ENCODE results near the gene INPP5J. TPM values are rescaled to one million over a fixed set of nuclear protein-coding genes. Genes with fewer than 3 reads are reported as not detected.

Gene INPP5J
- total RNA-seq, 1 donor from 2014 or later: 6.3 TPM

DNA sequence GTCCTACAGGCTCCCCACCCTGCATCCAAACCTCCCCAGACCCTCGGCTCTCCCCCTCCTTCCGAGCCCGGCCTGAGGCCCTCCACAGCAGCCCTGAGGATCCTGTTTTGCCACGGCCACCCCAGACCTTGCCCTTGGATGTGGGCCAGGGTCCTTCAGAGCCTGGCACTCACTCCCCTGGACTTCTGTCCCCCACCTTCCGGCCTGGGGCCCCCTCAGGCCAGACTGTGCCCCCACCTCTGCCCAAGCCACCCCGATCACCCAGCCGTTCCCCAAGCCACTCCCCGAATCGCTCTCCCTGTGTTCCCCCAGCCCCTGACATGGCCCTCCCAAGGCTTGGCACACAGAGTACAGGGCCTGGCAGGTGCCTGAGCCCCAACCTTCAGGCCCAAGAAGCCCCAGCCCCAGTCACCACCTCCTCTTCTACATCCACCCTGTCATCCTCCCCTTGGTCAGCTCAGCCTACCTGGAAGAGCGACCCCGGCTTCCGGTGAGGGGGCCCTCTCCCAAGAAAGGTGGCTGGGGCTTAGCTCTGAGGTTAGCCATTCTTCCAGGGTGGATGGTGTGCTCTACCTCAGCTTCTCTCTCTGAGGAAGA lies 2.9 kb downstream of the INPP5J start:
- no peak for DNase-seq (ENCODE audit: low spot score)

DNA sequence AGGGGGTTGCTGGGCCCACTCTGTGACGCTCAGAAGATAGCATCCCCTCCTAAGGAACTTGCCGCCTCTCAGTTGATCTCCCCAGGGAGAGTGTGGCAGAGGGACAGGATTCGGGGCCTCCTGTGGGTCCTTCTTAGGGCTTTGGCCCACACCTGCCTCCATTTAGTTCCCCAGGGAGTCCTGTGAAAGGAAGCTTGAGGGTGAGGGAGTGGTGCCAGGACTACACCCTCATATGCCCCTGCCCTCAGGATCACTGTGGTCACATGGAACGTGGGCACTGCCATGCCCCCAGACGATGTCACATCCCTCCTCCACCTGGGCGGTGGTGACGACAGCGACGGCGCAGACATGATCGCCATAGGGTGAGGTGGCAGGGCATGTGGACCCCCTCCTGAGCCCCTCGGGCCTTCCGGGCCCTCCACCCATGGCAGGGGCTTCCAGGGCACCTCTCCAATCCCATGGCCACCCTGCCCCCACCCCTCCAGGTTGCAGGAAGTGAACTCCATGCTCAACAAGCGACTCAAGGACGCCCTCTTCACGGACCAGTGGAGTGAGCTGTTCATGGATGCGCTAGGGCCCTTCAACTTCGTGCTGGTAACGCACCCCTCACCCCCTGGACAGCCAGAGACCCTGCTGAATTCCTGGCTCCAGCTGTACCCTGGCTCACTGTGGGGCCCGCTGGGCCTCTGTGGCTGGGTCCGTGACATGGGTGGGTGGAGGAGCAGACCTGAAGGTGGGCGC lies 3.5 kb downstream of the INPP5J start:
- DNase-seq (ENCODE audit: low spot score): no peak

DNA sequence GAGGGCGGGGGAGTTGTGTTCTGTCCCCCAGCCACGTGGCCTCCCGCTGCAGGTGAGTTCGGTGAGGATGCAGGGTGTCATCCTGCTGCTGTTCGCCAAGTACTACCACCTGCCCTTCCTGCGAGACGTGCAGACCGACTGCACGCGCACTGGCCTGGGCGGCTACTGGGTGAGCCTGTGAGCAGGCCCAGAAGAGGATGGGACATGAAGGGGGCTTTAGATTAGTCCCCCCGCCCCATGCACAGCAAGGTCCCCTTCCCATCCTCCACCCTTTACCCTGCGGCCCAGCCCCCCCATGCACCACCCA lies 4.1 kb downstream of the INPP5J start:
- no peak for DNase-seq (ENCODE audit: low spot score)

DNA sequence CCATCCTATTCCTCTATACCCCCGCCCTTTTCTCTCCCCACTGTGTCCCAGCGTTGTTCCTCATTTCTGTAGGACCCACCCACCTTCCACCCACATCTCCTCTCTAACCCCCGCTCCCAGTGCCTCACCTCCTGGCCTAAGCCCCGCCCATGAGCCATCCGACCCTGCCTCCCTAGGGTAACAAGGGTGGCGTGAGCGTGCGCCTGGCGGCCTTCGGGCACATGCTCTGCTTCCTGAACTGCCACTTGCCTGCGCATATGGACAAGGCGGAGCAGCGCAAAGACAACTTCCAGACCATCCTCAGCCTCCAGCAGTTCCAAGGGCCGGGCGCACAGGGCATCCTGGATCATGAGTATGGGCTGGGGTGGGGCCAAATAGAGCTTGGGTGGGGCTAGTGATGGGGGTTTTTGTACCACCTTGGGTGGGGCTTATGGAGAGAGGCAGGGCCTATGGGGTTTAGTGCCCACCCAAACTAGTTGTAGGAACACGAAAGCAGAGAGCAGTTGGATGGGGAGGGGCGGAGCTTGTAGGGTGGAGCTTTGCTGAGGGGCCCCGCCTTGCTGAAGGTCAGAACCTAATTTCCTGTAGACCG lies 4.5 kb downstream of the INPP5J start:
- peak; percentile 40 for DNase-seq (ENCODE audit: low spot score)

DNA sequence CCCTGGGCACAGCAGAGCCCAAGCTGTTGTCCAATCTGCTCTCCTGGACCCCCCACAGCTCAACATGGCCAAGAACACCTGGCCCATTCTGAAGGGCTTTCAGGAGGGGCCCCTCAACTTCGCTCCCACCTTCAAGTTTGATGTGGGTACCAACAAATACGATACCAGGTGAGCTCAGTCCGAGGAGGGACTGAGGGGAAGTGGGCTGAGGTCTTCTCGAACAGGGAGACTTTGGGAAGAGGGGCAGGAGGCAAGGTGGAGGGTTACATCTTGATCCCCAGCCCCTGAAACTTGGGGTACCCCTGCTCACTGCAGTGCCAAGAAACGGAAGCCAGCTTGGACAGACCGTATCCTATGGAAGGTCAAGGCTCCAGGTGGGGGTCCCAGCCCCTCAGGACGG lies 5.4 kb downstream of the INPP5J start:
- no peak for DNase-seq (ENCODE audit: low spot score)

DNA sequence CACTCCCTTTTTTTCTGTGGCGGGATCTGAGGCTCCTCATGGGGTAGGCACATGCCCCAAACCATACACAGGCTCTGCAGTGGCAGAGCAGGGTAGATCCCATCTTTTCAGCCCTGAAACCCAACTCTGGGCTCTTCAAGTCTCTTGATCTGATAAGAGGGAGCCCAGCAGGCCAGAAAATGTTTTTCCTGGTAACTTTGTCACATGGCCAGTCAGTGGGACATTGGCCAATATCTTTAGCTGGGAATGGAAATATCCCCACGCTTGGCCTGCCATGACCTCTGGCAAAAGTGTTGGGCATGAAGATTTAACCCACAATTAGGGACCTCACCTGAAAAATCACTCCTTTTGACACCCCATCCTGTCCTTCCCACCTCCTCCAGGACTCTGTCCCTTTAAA lies 8.1 kb downstream of the INPP5J start:
- no peak for DNase-seq (ENCODE audit: low spot score)

DNA sequence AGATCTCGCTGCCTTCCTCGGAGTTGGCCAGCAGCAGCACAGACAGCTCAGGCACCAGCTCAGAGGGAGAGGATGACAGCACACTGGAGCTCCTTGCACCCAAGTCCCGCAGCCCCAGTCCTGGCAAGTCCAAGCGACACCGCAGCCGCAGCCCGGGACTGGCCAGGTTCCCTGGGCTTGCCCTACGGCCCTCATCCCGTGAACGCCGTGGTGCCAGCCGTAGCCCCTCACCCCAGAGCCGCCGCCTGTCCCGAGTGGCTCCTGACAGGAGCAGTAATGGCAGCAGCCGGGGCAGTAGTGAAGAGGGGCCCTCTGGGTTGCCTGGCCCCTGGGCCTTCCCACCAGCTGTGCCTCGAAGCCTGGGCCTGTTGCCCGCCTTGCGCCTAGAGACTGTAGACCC lies 11.1 kb downstream of the INPP5J start:
- no peak for DNase-seq (ENCODE audit: low spot score)

DNA sequence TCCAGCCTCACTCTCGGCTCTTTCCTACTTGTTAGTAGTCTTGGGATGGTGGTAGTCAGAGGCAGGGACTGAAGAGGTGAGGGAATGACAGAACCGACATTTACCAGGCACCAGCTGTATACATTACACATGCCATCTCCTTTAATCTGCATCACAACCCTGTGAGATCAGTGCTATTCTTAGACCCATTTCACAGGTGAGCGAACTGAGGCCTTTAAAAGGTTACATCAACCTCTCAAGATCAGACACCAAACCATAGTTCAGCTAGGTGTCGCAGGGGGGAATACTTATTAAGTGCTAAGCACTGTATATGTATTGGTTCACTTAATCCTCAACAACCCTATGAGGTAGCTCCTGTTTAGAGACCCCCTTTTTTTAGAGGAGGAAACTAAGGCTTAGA lies 11.9 kb downstream of the INPP5J start:
- DNase-seq (ENCODE audit: low spot score): no peak

DNA sequence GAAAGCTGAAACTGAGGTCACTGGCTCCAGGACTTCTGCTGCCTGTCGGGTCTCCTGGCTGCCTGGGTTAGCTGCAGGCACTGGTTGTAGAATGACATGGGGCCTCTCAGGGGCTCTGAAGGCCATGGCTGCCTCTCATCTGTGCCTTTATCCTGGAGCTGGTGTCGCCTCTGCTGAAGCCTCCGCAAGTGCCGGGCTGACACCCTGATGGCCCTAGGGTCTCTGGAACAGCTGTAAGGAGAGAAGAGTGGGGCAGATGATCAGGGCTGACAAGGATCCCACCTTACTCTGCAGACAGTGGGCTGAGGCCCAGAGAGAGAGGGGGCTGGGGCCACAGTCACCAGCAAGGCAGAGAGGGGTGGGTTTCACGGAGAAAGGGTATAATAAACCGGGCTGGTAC lies 12.9 kb downstream of the INPP5J start:
- DNase-seq (ENCODE audit: low spot score): no peak

DNA sequence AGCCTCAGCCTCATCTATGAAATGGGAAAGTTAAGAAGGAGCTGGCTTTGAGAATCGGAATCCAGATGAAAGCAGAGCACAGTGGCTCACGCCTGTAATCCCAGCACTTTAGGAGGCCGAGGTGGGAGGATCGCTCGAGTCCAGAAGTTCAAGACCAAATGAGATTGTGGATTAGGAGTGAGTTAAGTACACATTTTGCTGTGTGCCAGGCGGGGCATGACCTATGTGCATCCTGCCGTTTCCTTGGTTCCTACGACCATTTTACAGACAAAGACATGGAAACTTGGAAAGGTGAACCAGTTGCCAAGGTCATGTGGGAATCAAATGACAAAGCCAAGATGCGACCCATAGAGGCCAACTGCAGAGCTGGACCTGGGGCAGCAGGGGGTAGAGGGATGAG lies 13.4 kb downstream of the INPP5J start:
- DNase-seq (ENCODE audit: low spot score): no peak

DNA sequence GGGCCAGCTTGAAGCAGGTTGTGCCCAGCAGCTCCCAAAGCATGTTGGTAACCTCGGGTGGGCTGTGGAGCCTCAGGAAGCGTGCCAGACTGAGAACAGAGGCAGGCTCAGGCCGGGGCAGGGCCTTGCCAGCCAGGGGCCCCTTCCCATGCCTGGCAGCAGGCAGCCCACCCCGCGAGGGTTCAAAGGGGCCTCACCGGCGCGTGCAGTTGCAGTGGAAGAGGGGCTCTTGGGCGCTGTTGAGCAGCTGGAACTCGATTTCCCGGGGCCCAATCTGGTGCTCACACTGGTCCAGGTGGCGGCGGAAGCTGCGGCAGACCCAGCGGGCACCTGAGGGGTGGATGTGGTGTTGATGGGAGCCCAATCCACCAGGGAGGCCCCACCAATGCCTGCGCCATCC lies 13.9 kb downstream of the INPP5J start:
- no peak for DNase-seq (ENCODE audit: low spot score)

DNA sequence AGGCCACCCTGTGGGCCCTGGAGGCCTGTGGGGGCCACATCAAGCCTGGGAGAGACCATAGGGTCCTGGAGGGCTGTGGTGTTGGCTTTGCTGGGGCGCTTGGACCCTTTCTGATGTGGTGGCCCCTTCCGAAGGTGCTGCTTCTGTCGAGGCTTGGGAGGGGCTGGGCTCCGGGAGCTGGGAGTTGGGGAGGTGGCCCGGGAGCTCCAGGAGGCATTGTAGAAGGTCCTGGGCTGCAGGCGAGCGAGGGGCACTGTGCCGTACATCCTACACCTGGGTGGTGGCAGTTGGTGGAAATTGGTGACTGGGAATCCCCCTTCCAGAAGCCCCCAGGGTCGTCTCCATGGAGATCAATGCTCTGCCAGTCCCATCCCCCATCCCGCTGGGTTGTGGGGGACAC lies 15.0 kb downstream of the INPP5J start:
- no peak for DNase-seq (ENCODE audit: low spot score)

DNA sequence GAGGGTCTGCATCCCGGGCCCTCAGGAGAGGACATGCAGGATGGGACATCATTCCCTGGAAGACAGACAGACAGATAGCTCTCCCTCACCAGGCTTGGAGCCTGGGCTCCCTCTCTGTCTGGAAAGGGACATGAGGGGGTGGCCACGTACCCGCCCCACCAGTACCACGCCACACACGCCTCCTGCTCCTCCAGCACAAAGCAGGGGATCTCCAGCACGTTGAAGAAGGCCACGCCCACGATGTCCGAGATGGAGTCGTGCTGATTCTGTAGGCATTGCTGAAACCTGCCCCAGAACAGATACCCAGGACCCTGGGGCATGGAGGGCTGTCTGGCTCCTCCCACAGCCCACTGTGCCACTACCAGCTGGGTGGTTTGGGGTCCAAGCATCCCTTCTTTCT lies 15.4 kb downstream of the INPP5J start:
- DNase-seq (ENCODE audit: low spot score): no peak

DNA sequence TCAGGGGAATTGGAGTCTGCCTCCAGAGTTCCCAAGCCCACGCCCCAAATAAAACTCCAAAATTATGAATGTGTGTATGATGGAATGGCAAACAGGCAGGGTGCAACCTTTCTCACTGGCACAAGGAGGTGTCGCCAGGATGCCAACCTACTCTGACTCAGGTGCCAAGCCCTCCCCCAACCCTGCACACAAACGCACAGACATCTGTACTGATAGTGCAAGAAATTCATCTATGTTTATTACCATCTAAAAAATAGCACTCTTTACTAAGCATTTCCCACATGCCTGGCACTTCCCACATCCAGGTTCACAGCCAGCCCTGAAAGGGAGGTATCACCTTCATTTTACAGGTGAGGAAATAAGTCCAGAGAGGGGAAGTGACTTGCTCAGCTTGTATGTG lies 16.3 kb downstream of the INPP5J start:
- no peak for DNase-seq (ENCODE audit: low spot score)

DNA sequence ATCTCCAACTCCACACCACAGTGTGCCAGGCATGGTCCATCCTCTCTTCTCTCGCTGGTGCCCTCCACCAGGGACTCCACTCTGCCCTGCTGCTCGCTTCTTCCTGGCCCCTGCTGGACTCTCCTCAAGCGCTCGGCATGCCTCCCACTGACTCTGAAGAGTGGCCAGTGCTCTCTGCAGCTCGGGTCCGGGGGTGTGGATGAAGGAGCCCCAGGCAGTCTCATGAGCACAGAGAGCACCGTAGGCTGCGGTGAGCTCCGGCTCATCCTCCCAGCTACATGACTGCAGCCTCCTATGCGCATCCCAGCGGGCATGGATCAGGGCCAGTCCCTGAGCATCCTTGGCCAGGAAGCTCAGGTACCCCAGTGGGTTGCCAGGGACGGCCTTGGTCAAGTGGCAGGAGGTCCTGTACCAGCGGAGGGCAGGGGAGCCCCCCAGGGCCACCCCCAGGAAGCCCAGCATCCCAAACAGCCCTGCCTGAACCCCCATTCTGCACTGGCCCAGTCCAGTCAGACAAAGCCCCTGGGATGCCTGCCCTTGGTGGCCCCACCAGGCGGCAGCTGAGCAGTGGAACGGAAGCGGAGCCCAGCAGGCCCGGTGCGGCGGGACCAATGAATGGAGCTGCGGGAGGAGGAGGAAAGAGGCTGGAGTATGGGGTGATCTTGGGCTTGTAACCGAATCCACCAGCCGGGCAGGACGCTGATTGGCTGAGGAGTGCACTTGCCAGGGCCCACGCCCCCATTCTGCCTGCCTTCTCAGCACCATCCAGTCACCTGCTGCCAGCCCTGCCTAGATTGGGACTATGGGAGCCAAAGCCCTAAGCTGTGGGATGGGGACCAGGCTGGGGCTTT lies 17.3 kb downstream of the INPP5J start, which contains the start of gene PLA2G3:
PLA2G3 (minus strand) TSS at position 643 of the 851 bp plus-strand sequence; CDS start at position 489, 154 bp downstream.
- peak; percentile 31 for DNase-seq (ENCODE audit: low spot score)

DNA sequence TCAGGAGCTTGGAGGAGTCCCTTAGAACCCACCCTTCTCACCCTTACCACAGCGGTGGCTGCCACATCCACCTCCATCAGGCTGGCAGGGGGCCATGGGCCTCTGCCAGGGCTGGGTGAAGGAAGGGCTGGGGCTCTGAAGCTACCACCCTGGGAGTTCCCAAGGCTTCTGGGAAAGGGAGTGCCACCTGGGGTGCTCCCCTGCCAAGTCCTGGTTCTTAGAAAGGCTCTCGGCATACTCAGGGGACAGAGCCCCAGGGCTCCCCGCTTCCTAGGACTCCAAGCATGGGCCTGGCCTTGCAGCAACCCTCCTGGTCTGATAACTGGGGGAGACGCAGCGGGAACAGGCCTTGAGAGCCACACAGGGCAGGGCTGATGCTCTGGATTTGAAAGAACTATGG lies 18.0 kb downstream of the INPP5J start:
- no peak for DNase-seq (ENCODE audit: low spot score)

DNA sequence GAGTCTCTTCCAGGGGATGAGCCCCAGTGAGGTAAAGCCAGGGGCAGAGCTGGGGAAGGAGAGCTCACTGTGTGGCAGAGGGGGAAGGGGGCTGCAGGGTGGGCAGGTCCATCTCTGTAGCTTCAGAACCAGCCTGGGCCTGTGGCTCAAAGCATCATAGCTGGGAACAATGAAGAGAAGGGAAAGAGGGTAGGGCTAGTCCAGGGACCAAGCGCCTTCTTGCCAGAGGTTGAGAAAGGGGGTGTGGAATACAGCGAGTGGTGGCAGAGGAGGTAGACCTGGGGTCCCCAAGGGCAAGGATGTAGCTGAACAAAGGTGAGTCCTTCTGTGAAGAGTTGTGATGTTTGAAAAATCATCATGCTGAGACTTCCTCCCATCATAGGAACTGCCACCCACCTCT lies 18.8 kb downstream of the INPP5J start:
- DNase-seq (ENCODE audit: low spot score): no peak

DNA sequence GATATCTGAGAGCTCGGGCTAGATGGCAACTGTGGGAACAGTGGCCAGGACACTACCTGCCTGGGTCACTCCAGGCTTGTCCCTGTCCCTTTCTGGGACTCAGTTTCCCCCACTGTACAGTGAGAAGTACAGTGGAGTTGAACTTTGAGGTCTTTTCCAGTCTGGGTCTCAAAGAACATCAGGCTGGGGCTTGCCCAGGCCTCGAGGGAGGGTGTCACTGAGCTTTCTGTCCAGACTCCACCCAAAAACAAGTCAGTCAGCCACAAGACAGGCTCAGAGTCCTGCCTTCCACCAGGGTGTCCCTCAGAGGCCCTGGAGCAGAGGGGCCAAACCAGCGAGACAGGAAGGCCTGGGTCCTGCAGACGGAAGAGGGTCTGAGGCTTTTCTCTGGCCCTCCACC lies 19.5 kb downstream of the INPP5J start:
- no peak for DNase-seq (ENCODE audit: low spot score)

DNA sequence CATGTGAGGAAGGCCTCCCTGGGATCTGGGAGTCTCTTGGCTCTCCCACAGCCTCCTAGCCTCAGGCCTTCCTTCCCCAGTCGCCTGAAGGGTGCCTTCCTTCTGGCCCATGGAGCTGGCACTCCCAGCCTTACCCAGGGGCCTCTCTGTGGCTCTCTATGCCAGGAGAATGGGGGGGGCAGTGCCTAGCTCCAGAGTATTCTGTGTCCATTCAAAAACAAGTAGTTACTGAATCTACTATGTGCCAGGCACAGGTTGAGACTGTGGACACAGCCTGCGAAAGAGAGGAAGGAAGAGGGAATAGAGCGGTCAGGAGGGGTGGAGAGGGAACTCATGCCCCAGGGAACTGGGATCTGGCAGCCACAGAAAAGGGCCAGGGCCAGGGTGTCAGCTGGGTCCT lies 20.3 kb downstream of the INPP5J start:
- no peak for DNase-seq (ENCODE audit: low spot score)

DNA sequence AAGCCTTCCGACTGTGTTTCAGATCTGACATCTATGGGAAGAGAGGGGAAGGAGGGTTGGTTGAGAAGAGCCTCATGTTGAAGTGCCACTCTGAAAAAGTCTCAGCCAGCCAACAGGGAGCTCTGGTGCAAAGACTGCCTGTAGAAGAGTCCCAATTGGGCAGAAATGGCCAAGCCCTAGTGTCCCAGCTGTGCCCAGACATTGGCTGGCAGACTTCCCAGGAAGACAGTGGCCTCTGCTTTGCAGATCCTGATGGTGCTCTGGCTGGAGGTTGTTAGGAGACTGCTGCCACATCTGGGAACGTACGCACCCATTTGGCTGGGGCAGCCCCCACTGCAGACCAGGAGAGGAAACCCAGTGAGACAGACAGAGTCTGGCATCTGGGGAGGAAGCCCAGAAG lies 20.8 kb downstream of the INPP5J start:
- no peak for DNase-seq (ENCODE audit: low spot score)

DNA sequence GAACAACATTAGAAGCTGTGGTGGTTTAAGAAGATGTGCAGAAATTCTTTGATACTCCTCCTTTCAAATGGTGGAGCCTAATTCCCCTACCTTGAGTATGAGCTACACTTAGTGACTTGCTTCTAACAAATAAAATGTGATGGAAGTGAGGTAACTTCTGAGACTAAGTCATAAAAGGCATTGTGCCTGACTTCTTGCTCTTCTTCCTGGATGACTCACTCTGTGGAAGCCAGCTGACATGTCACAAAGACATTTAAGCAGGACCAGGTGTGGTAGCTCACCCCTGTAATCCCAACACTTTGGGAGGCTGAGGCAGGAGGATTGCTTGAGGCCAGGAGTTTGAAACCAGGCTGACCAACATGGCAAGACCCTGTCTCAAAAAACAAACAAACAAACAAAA lies 21.5 kb downstream of the INPP5J start:
- no peak for DNase-seq (ENCODE audit: low spot score)

DNA sequence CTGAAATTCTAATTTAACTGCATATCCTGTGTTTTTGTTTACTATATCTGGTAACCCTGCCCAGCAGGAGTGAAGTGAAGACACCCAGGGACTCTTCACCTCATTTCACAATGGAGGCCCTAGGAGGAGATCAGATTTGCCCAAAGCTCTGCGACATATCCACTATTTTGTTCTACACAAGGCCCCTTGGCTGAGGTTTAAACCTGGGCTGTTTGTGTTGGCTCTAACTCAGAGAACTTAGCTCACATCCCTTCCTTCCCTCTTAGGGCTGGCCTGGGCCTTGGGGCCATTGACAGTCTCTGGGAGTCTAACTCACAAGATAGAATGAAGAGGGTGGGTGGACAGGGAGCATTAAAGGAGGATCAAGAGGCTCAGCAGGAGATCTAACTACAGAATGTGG lies 25.7 kb downstream of the INPP5J start:
- DNase-seq (ENCODE audit: low spot score): peak; percentile 70
